Measurements from ENCODE around the gene CDC42EP3. TPM values are rescaled to one million over a fixed set of nuclear protein-coding genes. Genes with fewer than 3 reads are reported as not detected.

Gene CDC42EP3
- polyA plus RNA-seq, 1 donor from 2014 or later = 25.2 TPM

DNA sequence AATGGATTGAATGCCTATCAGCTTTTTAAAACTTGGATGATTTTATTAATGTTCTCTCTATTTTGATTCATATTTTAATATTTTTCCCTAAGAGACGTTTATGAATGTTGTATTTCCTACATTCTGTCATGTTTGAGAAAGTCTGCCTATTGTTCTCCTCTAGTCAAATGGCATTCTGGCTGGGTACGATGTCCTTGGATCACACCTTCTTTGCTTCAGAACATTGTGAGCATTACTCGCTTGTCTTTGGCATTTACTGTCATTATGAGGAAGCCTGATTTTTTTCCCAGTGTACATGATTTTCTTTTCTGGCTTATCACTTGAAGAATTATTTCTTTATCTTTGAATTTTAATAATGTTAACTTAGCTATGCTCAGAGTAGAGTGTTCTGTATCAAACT, 78.4 kb downstream of the CDC42EP3 start:
- H2AFZ ChIP-seq (ENCODE audit: low read depth, low read length) = no peak overlapping the region
- H3K36me3 ChIP-seq (ENCODE audit: insufficient read depth, low read length) = no peaks in the 10 kb centered on the region
- no peaks in the 10 kb centered on the region for H3K79me2 ChIP-seq (replicated peaks; ENCODE audit: insufficient read depth, low read length)
- H3K27me3 ChIP-seq (ENCODE audit: insufficient read depth, low read depth, low read length) = no peaks in the 10 kb centered on the region
- H3K27ac ChIP-seq (ENCODE audit: low read length) = no peak overlapping the region
- H3K4me3 ChIP-seq (ENCODE audit: low read length) = no peak overlapping the region
- no peaks in the 10 kb centered on the region for H3K9me3 ChIP-seq (ENCODE audit: low read length)
- no peaks in the 10 kb centered on the region for H3K9me2 ChIP-seq (ENCODE audit: insufficient read depth, low read length)
- no peak overlapping the region for H3K9ac ChIP-seq (ENCODE audit: low read length)
- H4K20me1 ChIP-seq (ENCODE audit: insufficient read depth) = no peaks in the 10 kb centered on the region
- no peaks in the 10 kb centered on the region for H3F3A ChIP-seq (ENCODE audit: insufficient read depth, low read length, poor library complexity, severe bottlenecking)
- no peak overlapping the region for H3K4me2 ChIP-seq (ENCODE audit: low read length)
- no peak for TF ChIP-seq TAF1 (IDR thresholded peaks at IDR 0.05; ENCODE audit: low read depth)
- TF ChIP-seq SMC3 (conservative IDR thresholded peaks at IDR 0.05; ENCODE audit: poor library complexity) = no peak
- TF ChIP-seq EZH2 (IDR thresholded peaks at IDR 0.05; ENCODE audit: borderline replicate concordance, insufficient read depth, low read length, poor library complexity, severe bottlenecking) = no peak
- TF ChIP-seq, protein P1, sequence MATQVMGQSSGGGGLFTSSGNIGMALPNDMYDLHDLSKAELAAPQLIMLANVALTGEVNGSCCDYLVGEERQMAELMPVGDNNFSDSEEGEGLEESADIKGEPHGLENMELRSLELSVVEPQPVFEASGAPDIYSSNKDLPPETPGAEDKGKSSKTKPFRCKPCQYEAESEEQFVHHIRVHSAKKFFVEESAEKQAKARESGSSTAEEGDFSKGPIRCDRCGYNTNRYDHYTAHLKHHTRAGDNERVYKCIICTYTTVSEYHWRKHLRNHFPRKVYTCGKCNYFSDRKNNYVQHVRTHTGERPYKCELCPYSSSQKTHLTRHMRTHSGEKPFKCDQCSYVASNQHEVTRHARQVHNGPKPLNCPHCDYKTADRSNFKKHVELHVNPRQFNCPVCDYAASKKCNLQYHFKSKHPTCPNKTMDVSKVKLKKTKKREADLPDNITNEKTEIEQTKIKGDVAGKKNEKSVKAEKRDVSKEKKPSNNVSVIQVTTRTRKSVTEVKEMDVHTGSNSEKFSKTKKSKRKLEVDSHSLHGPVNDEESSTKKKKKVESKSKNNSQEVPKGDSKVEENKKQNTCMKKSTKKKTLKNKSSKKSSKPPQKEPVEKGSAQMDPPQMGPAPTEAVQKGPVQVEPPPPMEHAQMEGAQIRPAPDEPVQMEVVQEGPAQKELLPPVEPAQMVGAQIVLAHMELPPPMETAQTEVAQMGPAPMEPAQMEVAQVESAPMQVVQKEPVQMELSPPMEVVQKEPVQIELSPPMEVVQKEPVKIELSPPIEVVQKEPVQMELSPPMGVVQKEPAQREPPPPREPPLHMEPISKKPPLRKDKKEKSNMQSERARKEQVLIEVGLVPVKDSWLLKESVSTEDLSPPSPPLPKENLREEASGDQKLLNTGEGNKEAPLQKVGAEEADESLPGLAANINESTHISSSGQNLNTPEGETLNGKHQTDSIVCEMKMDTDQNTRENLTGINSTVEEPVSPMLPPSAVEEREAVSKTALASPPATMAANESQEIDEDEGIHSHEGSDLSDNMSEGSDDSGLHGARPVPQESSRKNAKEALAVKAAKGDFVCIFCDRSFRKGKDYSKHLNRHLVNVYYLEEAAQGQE (IDR thresholded peaks at IDR 0.05; ENCODE audit: borderline replicate concordance) = no peak
- no peak for TF ChIP-seq POLR2AphosphoS5 (IDR thresholded peaks at IDR 0.05)

Measured in neural cell (in vitro differentiated cells).